Cardiac ventricle fibroblast (primary cell): ENCODE data around the gene CDKL4. TPM values are rescaled to one million over a fixed set of nuclear protein-coding genes. Genes with fewer than 3 reads are reported as not detected.

Experiments used
- total RNA-seq: library from RNA; depleted of rRNA; stranded (reverse); fragments of >200 nt; gene quantifications from 2 replicates; pipeline ENCODE4 v1.2.3, GENCODE V29; 2015

CDKL4 gene
- total RNA-seq: 0.39 and 0.50 TPM in 2 replicates

DNA sequence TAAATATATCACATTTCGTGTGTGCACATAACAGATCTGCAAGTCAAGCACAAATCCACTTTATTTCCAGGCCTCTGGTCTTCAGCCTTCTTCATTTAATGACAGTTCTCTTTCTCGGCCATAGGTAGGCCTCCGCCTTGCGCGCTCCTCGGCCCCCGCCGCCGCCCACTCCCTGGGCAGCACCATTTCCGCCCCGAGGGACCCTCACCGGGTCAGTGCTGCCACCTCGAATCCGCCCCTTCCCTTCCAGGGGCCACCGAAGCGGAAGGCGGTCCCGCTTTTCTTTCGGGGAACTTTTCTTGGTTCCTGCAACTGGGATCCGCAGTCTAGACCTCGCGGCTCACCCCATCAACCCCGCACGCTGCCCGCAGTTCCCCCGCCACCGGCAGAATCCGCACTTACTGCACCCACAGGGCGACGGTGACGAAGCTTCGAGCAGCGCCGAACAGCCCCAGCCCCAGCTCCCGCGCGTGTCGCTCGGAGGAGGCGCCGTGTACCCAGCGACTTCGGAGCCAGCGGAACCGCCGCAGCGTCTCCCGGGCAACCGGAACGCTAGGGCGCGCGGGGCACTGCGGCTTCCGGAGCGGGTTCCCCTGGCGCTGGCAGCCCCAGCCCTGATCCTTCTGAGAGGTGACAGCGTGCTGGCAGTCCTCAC lies at the start of gene CDKL4:
Gene CDKL4 (minus strand): TSS at position 502 of the 655 bp plus-strand sequence.

Other genes with a start within 250 kb of the CDKL4 start
- gene SOS1, start 122.9 kb downstream of the CDKL4 start, total RNA-seq: 34.9 and 38.8 TPM in 2 replicates
- 24.6 and 28.5 TPM in 2 replicates for gene MAP4K3, start 193.3 kb upstream of the CDKL4 start, total RNA-seq